HG02642 (cell line): ENCODE measurements around the gene PRDM4.
"Not testable (repeated sequence)": the region's sequence is repeated elsewhere in the genome, so short reads cannot be mapped to it uniquely, and the experiment has no call there.

Source experiments
- ATAC-seq: cut with Tn5 transposase; IDR thresholded peaks from one replicate; pipeline ENCODE4 v1.9.1; 2021; ENCODE audit warnings: mild to moderate bottlenecking; ENCODE audit not compliant: unreplicated experiment, poor library complexity

The PRDM4 gene

GRCh38 chr12:107774349-107775029 is 13.6 kb upstream of the PRDM4 start, which contains the start of gene ASCL4:
TSS of gene ASCL4 (plus strand) at chr12:107774704. CDS start at chr12:107775219, 515 bp downstream.
- no peak for ATAC-seq

GRCh38 chr12:107767466-107767865 is 6.5 kb upstream of the PRDM4 start:
- no peak for ATAC-seq

- ATAC-seq, result no peak
These were observed 4.4 kb upstream of the PRDM4 start for GRCh38 chr12:107765316-107765715.

- ATAC-seq, result no peak
These were observed 3.7 kb upstream of the PRDM4 start for GRCh38 chr12:107764626-107765025.

- no peak for ATAC-seq
These were observed 1.9 kb upstream of the PRDM4 start for GRCh38 chr12:107762874-107763273.

- no peak for ATAC-seq
These were observed 566 bp upstream of the PRDM4 start for GRCh38 chr12:107761502-107761904.

- peak; percentile 27 for ATAC-seq
These were observed 629 bp downstream of the PRDM4 start for GRCh38 chr12:107760207-107760808.

GRCh38 chr12:107759410-107759809 is 1.5 kb downstream of the PRDM4 start:
- ATAC-seq, result no peak

- ATAC-seq, result no peak
These were observed 11.9 kb downstream of the PRDM4 start for GRCh38 chr12:107749083-107749482.

- no peak for ATAC-seq
These were observed 12.5 kb downstream of the PRDM4 start for GRCh38 chr12:107748472-107748871.

- ATAC-seq, result peak; percentile 91
These were observed 24.0 kb downstream of the PRDM4 start for GRCh38 chr12:107736914-107737313.

- no peak for ATAC-seq
These were observed 25.2 kb downstream of the PRDM4 start for GRCh38 chr12:107735763-107736162.

GRCh38 chr12:107734139-107734538 is 26.8 kb downstream of the PRDM4 start:
- no peak for ATAC-seq

GRCh38 chr12:107732365-107732764 is 28.6 kb downstream of the PRDM4 start:
- no peak for ATAC-seq

- ATAC-seq, result no peak
These were observed 29.6 kb downstream of the PRDM4 start for GRCh38 chr12:107731366-107731765.

- ATAC-seq, result no peak
These were observed 30.2 kb downstream of the PRDM4 start for GRCh38 chr12:107730618-107731341.

GRCh38 chr12:107727742-107728141 is 33.2 kb downstream of the PRDM4 start:
- not testable (repeated sequence) for ATAC-seq

- ATAC-seq, result not testable (repeated sequence)
These were observed 33.6 kb downstream of the PRDM4 start for GRCh38 chr12:107727327-107727726.

GRCh38 chr12:107718606-107719005 is 42.3 kb downstream of the PRDM4 start:
- no peak for ATAC-seq

GRCh38 chr12:107715780-107716179 is 45.2 kb downstream of the PRDM4 start:
- no peak for ATAC-seq

GRCh38 chr12:107705522-107705921 is 55.4 kb downstream of the PRDM4 start:
- not testable (repeated sequence) for ATAC-seq
